Testis (tissue), 2 donors: ENCODE measurements around the gene MACROD2.

Experiments used
- POLR2A ChIP-seq: fragments of 450-650 bp; IDR thresholded peaks from one replicate; pipeline ENCODE4 v1.6.1; 2017; ENCODE audit warnings: antibody characterized with exemption, mild to moderate bottlenecking, moderate library complexity
- TF ChIP-seq, protein P1 (sequence below), 3 experiments: fragments of 450-650 bp in 2 of 3; fragments of 200-600 bp in 1 of 3; sonication (generic) in 1 of 3; IDR thresholded peaks; one replicate each; pipeline ENCODE4 v1.5.1; 2016 to 2019; ENCODE audit warnings: antibody characterized with exemption in 3 of 3, mild to moderate bottlenecking in 2 of 3, moderate library complexity in 1 of 3

GRCh38 chr20:14637441-14637840 is 642.1 kb downstream of the MACROD2 start:
- TF ChIP-seq, protein P1, sequence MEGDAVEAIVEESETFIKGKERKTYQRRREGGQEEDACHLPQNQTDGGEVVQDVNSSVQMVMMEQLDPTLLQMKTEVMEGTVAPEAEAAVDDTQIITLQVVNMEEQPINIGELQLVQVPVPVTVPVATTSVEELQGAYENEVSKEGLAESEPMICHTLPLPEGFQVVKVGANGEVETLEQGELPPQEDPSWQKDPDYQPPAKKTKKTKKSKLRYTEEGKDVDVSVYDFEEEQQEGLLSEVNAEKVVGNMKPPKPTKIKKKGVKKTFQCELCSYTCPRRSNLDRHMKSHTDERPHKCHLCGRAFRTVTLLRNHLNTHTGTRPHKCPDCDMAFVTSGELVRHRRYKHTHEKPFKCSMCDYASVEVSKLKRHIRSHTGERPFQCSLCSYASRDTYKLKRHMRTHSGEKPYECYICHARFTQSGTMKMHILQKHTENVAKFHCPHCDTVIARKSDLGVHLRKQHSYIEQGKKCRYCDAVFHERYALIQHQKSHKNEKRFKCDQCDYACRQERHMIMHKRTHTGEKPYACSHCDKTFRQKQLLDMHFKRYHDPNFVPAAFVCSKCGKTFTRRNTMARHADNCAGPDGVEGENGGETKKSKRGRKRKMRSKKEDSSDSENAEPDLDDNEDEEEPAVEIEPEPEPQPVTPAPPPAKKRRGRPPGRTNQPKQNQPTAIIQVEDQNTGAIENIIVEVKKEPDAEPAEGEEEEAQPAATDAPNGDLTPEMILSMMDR (IDR thresholded peaks at IDR 0.05): no peak
- no peak for TF ChIP-seq POLR2A
